ENCODE data around the gene GYPC.

The GYPC gene

GRCh38 chr2:126620302-126620701, 35.7 kb upstream of the GYPC start:
- Histone ChIP-seq H3K36me3 (ENCODE audit: insufficient read depth, low read length) (no peaks in the 10 kb centered on the region), H3K27me3 (ENCODE audit: insufficient read depth, low read length) (no peaks in the 10 kb centered on the region), H3K9me2 (ENCODE audit: low read depth, low read length) (no peaks in the 10 kb centered on the region), H3K4me3 (ENCODE audit: low read depth, low read length, poor library complexity, severe bottlenecking) (no peak overlapping the region), H3K4me2 (ENCODE audit: low read length) (no peak overlapping the region), H4K20me1 (ENCODE audit: insufficient read depth, low read length) (no peaks in the 10 kb centered on the region), H3K9me3 (ENCODE audit: low read length) (no peaks in the 10 kb centered on the region), H3K27ac (ENCODE audit: low read depth, low read length, poor library complexity, severe bottlenecking) (no peak overlapping the region), H3K79me2 (ENCODE audit: insufficient read depth, low read length) (no peaks in the 10 kb centered on the region), H3K4me1 (ENCODE audit: insufficient read depth, low read length, severe bottlenecking) (no peaks in the 10 kb centered on the region), H3K9ac (ENCODE audit: low read length) (no peak overlapping the region), H3F3A (ENCODE audit: insufficient read depth, low read length) (no peaks in the 10 kb centered on the region), H2AFZ (ENCODE audit: low read length) (no peak overlapping the region)
- TF ChIP-seq CTCF (IDR thresholded peaks at IDR 0.05; ENCODE audit: low read length) (no peak), EZH2 (IDR thresholded peaks at IDR 0.05; ENCODE audit: borderline replicate concordance, low read length) (no peak)

- no peaks in the 10 kb centered on the region for H3K36me3 ChIP-seq (ENCODE audit: insufficient read depth, low read length)
- H3K4me3 ChIP-seq (ENCODE audit: low read depth, low read length, poor library complexity, severe bottlenecking): no peak overlapping the region
- no peaks in the 10 kb centered on the region for H3K79me2 ChIP-seq (ENCODE audit: insufficient read depth, low read length)
- H3K9me2 ChIP-seq (ENCODE audit: low read depth, low read length): no peaks in the 10 kb centered on the region
- H3K27me3 ChIP-seq (ENCODE audit: insufficient read depth, low read length): no peaks in the 10 kb centered on the region
- no peaks in the 10 kb centered on the region for H3F3A ChIP-seq (ENCODE audit: insufficient read depth, low read length)
- no peaks in the 10 kb centered on the region for H3K9me3 ChIP-seq (ENCODE audit: low read length)
- H3K27ac ChIP-seq (ENCODE audit: low read depth, low read length, poor library complexity, severe bottlenecking): no peak overlapping the region
- no peaks in the 10 kb centered on the region for H3K4me1 ChIP-seq (ENCODE audit: insufficient read depth, low read length, severe bottlenecking)
- TF ChIP-seq CTCF (IDR thresholded peaks at IDR 0.05; ENCODE audit: low read length): no peak
- TF ChIP-seq EZH2 (IDR thresholded peaks at IDR 0.05; ENCODE audit: borderline replicate concordance, low read length): no peak
- no peak overlapping the region for H3K4me2 ChIP-seq (ENCODE audit: low read length)
- H4K20me1 ChIP-seq (ENCODE audit: insufficient read depth, low read length): no peaks in the 10 kb centered on the region
- H2AFZ ChIP-seq (ENCODE audit: low read length): no peak overlapping the region
- no peak overlapping the region for H3K9ac ChIP-seq (ENCODE audit: low read length)
These were observed 33.0 kb upstream of the GYPC start for GRCh38 chr2:126623000-126623399.

GRCh38 chr2:126627643-126628042, 28.3 kb upstream of the GYPC start:
- H3K4me1 ChIP-seq (ENCODE audit: insufficient read depth, low read length, severe bottlenecking): no peaks in the 10 kb centered on the region
- H3K9me3 ChIP-seq (ENCODE audit: low read length): no peaks in the 10 kb centered on the region
- H3K9ac ChIP-seq (ENCODE audit: low read length): no peak overlapping the region
- H3K79me2 ChIP-seq (ENCODE audit: insufficient read depth, low read length): no peaks in the 10 kb centered on the region
- TF ChIP-seq CTCF (IDR thresholded peaks at IDR 0.05; ENCODE audit: low read length) (no peak), EZH2 (IDR thresholded peaks at IDR 0.05; ENCODE audit: borderline replicate concordance, low read length) (no peak)
- H3K4me2 ChIP-seq (ENCODE audit: low read length): no peak overlapping the region
- H3K36me3 ChIP-seq (ENCODE audit: insufficient read depth, low read length): no peaks in the 10 kb centered on the region
- no peak overlapping the region for H3K27ac ChIP-seq (ENCODE audit: low read depth, low read length, poor library complexity, severe bottlenecking)
- no peaks in the 10 kb centered on the region for H3K9me2 ChIP-seq (ENCODE audit: low read depth, low read length)
- no peaks in the 10 kb centered on the region for H3F3A ChIP-seq (ENCODE audit: insufficient read depth, low read length)
- no peaks in the 10 kb centered on the region for H3K27me3 ChIP-seq (ENCODE audit: insufficient read depth, low read length)
- no peak overlapping the region for H3K4me3 ChIP-seq (ENCODE audit: low read depth, low read length, poor library complexity, severe bottlenecking)
- no peaks in the 10 kb centered on the region for H4K20me1 ChIP-seq (ENCODE audit: insufficient read depth, low read length)
- H2AFZ ChIP-seq (ENCODE audit: low read length): no peak overlapping the region
